ENCODE data around the gene SERTAD2. TPM values are rescaled to one million over a fixed set of nuclear protein-coding genes. Genes with fewer than 3 reads are reported as not detected.
A peak's percentile ranks its signal among the peaks of the same experiment; 100 is the strongest.

The SERTAD2 gene
- polyA plus RNA-seq: 10 to 100 TPM in 1 of 3 donors, 1 to 10 TPM in 2; 3.9 to 17.3 (median 8.9) TPM

- 0% methylated on average over 83 to 108 of the region's 109 CpGs for WGBS, 3 donors
- H3K27ac ChIP-seq (ENCODE audit: low read depth, low read length): peak within 1 kb of the TSS; percentile 97
Measured at GRCh38 chr2:64653109-64654062, at the start of gene SERTAD2. Gene SERTAD2 (minus strand): TSS chr2:64653913. CDS start chr2:64636871, 17,042 bp downstream.

- WGBS, 3 donors: 94 to 99% (median 98%) methylated on average over 5 of the region's 5 CpGs
- no peak overlapping the region for H3K27ac ChIP-seq (ENCODE audit: low read depth, low read length)
Measured at GRCh38 chr2:64700133-64700809, 46.6 kb upstream of the SERTAD2 start.

GRCh38 chr2:64699712-64700111, 46.0 kb upstream of the SERTAD2 start:
- 89 to 97% (median 93%) methylated on average over 8 of the region's 8 CpGs for WGBS, 3 donors
- H3K27ac ChIP-seq (ENCODE audit: low read depth, low read length): no peak overlapping the region

GRCh38 chr2:64698668-64699444, 45.1 kb upstream of the SERTAD2 start:
- whole genome bisulfite sequencing, 3 donors: 80 to 86% (median 81%) methylated on average over 4 of the region's 4 CpGs

GRCh38 chr2:64698177-64698643, 44.5 kb upstream of the SERTAD2 start:
- WGBS, 3 donors: 79 to 87% (median 84%) methylated on average over 2 of the region's 2 CpGs
- H3K27ac ChIP-seq (ENCODE audit: low read depth, low read length): no peak overlapping the region

More at GRCh38 chr2:64698668-64699444, 45.1 kb upstream of the SERTAD2 start:
- H3K27ac ChIP-seq (ENCODE audit: low read depth, low read length): no peak overlapping the region

- 74 to 93% (median 79%) methylated on average over 6 of the region's 6 CpGs for WGBS, 3 donors
Measured at GRCh38 chr2:64697297-64698176, 43.8 kb upstream of the SERTAD2 start.

GRCh38 chr2:64696636-64697035, 42.9 kb upstream of the SERTAD2 start:
- WGBS, 3 donors: 80 to 100% (median 98%) methylated on average over 1 of the region's 1 CpG
- H3K27ac ChIP-seq (ENCODE audit: low read depth, low read length): no peak overlapping the region

More at GRCh38 chr2:64697297-64698176, 43.8 kb upstream of the SERTAD2 start:
- no peak overlapping the region for H3K27ac ChIP-seq (ENCODE audit: low read depth, low read length)

- H3K27ac ChIP-seq (ENCODE audit: low read depth, low read length): no peak overlapping the region
- 45 to 73% (median 46%) methylated on average over 1 of the region's 1 CpG for WGBS, 3 donors
Measured at GRCh38 chr2:64695721-64696261, 42.1 kb upstream of the SERTAD2 start.

- 71 to 91% (median 72%) methylated on average over 4 of the region's 4 CpGs for WGBS, 3 donors
- H3K27ac ChIP-seq (ENCODE audit: low read depth, low read length): no peak overlapping the region
Measured at GRCh38 chr2:64692401-64692800, 38.7 kb upstream of the SERTAD2 start.

GRCh38 chr2:64688909-64689308, 35.2 kb upstream of the SERTAD2 start:
- no peak overlapping the region for H3K27ac ChIP-seq (ENCODE audit: low read depth, low read length)

GRCh38 chr2:64686283-64686956, 32.7 kb upstream of the SERTAD2 start:
- WGBS, 3 donors: 92 to 95% (median 94%) methylated on average over 5 of the region's 5 CpGs
- no peak overlapping the region for H3K27ac ChIP-seq (ENCODE audit: low read depth, low read length)

GRCh38 chr2:64685430-64685829, 31.7 kb upstream of the SERTAD2 start:
- WGBS, 3 donors: 37 to 65% (median 57%) methylated on average over 1 of the region's 1 CpG
- no peak overlapping the region for H3K27ac ChIP-seq (ENCODE audit: low read depth, low read length)

- H3K27ac ChIP-seq (ENCODE audit: low read depth, low read length): no peak overlapping the region
- 89 to 98% (median 96%) methylated on average over 9 of the region's 9 CpGs for WGBS, 3 donors
Measured at GRCh38 chr2:64683771-64684510, 30.2 kb upstream of the SERTAD2 start.

- H3K27ac ChIP-seq (ENCODE audit: low read depth, low read length): no peak overlapping the region
- 67 to 91% (median 68%) methylated on average over 2 of the region's 2 CpGs for WGBS, 3 donors
Measured at GRCh38 chr2:64681479-64681967, 27.8 kb upstream of the SERTAD2 start.

- H3K27ac ChIP-seq (ENCODE audit: low read depth, low read length): no peak overlapping the region
- 82 to 91% (median 88%) methylated on average over 6 of the region's 6 CpGs for WGBS, 3 donors
Measured at GRCh38 chr2:64679673-64680425, 26.1 kb upstream of the SERTAD2 start.
